ENCODE results near the gene ZNF521.

The ZNF521 gene

GRCh38 chr18:25225151-25225550 is 126.8 kb downstream of the ZNF521 start:
- DNase-seq (ENCODE audit: low read depth) = no peak

- DNase-seq (ENCODE audit: low read depth) = no peak
These were observed 127.8 kb downstream of the ZNF521 start for GRCh38 chr18:25223899-25224886.

GRCh38 chr18:25223211-25223610 is 128.8 kb downstream of the ZNF521 start:
- no peak for DNase-seq (ENCODE audit: low read depth)

- no peak for DNase-seq (ENCODE audit: low read depth)
These were observed 129.3 kb downstream of the ZNF521 start for GRCh38 chr18:25222648-25223047.

DNA sequence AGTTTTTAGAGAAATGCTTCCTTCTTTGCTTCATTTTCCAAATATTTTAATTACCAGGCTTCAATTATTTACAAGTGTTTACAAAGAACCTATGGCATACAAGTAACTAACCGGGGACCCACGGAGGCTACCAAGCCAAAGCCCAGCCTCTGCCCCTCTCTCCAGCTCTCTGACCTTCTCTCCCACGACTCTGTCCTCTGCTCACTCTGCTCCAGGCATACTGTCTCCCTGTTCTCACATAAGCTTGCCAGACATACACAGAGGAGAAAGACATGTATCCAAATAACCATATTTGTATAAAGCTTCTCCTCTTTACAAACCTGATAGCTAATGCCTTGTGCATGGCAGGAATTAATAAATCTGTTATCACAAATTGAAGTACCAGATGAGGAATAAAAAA is 141.3 kb downstream of the ZNF521 start:
- no peak for DNase-seq (ENCODE audit: low read depth)

- DNase-seq (ENCODE audit: low read depth) = no peak
These were observed 159.9 kb downstream of the ZNF521 start for GRCh38 chr18:25192065-25192464.

- no peak for DNase-seq (ENCODE audit: low read depth)
These were observed 161.5 kb downstream of the ZNF521 start for GRCh38 chr18:25190472-25190871.

GRCh38 chr18:25189391-25190185 is 162.4 kb downstream of the ZNF521 start:
- DNase-seq (ENCODE audit: low read depth) = no peak

GRCh38 chr18:25187521-25188192 is 164.3 kb downstream of the ZNF521 start:
- no peak for DNase-seq (ENCODE audit: low read depth)

GRCh38 chr18:25186871-25187270 is 165.1 kb downstream of the ZNF521 start:
- DNase-seq (ENCODE audit: low read depth) = no peak

GRCh38 chr18:25181993-25182392 is 170.0 kb downstream of the ZNF521 start:
- no peak for DNase-seq (ENCODE audit: low read depth)

DNA sequence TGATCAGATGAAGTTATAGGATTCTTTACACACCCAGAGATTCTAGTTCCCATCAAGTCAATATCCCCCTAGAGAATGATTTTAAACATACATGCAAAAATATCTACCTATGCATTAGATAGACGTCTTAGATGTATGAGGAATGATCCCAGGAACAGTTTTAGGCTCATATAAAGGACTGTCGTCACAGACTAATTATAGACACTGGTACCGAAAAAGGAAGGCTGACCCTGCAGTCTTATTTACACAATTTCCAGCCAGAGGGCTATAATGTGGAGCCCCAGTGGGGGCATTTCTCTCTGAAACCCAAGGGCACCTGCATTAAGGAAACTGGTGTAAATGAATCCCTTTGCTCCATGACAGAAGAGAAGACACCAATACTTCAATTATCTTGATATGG is 170.4 kb downstream of the ZNF521 start:
- DNase-seq (ENCODE audit: low read depth) = no peak

DNA sequence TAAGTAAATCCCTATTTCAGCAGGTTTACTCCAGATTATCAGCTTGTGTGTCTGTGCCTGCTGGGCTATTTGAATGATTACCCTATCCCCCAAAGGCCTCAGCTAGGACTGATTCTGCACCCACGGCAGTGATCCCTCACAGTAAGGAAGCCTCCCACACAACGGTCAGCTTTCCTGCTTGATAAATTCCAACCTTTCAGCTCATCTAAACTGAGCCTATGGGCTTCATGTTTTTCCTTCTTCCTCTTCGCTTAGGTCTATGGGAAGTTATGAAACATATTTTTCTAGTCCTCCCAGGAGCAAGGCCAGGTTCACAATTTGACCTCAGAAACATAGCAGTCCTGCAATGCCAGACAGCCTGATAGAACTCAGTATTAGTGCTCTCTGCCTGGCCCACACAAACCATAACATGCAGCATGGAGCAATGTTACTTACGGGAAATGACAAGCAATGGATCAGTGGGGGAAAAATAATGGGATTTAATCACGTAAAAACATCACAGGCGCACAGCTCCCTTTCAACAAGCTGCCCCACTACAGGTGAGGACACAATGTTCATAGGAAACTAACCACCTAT is 170.9 kb downstream of the ZNF521 start:
- DNase-seq (ENCODE audit: low read depth) = no peak

- no peak for DNase-seq (ENCODE audit: low read depth)
These were observed 174.3 kb downstream of the ZNF521 start for GRCh38 chr18:25177631-25178030.

DNA sequence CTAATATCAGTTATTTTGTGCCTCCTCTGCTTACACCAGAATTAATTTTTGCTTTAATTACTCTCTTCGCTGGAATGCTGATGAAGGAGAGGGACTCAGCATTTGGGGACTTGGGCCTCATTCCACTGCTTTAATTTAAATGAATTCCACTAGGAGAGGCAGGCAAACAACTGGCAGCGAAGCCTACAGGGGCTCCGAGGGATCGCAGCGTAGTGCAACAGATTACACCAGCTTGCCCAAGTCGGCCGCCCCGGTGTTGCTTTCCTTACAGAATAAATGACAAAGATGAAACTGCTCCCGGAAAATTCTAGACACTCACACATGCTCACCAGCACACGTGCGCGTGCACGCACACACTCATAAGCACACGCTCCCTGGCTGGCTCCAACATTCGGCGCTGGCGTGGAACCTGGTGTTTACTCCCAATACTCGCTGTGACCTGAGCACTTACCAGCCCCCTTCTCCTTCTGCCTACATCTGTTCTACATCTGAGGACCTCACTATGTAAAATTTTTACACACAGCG is 175.4 kb downstream of the ZNF521 start:
- no peak for DNase-seq (ENCODE audit: low read depth)

DNA sequence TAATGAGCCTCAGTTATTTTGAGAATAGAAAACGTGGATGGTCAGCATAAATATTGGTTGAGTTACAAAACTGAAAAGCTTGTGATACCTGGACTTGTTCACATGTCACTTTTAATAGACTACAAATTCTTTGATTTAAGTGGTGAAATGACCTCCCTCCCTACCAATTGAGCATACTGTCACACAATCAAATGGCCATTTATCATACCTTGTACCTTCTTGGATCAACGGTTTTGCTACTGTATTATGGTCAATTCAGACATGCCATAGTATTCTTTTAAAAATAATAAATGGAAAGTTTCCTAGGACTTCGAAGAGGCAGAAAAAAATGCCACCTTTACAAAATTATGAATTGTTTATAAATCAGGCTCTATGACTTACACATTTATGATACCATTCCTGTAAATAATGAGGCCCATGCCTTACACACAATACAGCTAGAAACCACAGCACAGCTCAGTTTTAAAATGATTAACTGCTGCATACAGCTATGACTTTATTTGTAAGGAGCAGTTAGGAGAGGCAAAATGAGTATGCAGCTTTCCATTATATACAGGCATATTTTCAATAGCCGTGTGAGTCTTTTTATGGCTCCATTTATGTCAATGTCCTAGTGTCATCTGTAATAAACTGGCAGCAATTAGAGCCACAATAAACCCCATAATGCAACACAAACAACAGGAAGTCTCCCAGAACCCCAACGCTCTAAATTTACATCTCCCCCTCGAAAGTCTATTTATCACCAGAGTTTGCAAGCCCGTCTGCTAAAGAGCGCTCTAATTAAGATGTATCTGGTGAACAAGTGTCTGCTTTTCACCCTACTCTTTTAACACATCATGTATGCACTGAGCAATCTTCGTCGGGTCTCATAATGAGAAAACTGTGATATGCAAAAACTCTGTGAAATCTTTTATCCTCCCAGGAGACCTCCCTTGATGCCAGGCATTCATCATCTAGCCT is 176.1 kb downstream of the ZNF521 start:
- no peak for DNase-seq (ENCODE audit: low read depth)

DNA sequence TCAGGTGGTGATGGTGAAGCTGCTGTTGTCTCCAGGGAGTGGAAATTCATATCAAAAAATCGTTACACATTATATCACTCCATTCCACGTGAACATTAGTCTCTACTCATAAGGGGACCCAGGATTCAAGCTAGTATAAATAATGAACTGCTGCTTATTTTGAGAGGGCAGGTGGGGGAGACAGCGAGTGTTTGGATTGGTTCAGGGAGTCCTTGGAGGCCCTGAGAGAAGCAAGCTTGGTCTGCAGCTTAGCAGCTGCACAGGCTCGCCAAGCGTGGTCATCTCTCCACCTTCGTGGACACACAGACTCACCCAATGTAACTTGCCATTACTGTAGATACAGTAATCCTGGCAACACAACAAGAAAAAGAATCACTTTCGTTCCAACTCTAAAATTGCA is 177.6 kb downstream of the ZNF521 start:
- DNase-seq (ENCODE audit: low read depth) = no peak

DNA sequence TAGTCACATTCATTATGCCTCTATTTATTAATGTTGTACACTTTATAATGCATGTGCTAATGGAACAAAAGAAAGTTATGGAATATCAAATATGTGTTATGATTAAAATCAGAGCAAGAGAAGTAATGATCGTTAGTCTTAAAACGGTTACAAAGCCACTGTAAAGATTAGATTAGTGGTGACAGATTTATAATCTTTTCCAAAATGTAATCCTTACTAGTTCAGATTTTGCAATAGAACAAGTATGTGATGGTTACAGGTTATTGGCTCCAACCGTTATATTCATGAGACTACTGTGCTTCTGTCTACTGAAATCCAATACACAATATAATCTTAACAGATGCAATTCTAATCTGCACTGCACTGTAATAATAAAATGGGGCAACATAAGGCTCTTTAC is 180.6 kb downstream of the ZNF521 start:
- no peak for DNase-seq (ENCODE audit: low read depth)

DNA sequence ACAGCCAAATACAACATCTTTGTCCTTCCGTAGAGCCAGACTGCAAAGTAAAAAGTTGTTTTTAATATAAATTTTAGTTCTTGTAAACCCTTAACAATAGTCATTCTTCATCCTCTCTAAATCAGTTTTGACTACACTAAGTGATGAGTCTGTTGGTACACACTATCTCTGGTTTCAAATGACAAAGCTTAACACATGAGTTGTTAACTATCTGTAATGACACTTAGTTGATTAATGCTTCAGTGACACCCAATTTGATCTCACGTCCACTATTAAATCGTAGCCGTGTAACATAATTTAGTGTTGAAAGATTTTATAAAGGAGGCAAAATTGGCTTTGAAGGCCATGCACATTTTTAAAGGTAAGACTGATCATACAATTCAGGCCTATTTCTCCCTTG is 181.6 kb downstream of the ZNF521 start:
- no peak for DNase-seq (ENCODE audit: low read depth)

DNA sequence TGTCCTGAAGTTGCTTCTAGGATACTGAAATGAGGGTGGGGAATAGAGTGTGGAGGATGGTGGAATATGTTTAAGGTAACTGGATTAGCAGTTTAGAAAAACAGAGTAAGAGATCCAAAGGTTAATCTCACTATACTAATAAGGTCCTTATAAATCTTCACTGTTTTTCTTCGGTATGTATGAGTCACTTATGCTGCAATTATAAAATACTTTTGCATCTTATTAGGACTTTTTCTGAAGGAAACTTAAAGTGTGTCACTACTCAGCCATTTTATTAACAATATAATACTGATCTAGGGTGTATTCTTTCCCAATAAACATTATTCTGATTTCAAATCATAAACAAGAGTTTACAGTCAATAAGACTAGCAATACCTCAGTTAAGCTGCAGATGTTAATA is 182.3 kb downstream of the ZNF521 start:
- DNase-seq (ENCODE audit: low read depth) = no peak
